NCI-H2029 (cell line): ENCODE results near the gene LRBA.

Experiments used
- DNase-seq: peaks from one replicate; lab custom pipeline; 2025; lab: John Stamatoyannopoulos, UW

LRBA gene

GRCh38 chr4:150725957-150726523 lies 289.0 kb downstream of the LRBA start:
- no peak for DNase-seq

- DNase-seq, result no peak
Measured at GRCh38 chr4:150723727-150724411, 291.2 kb downstream of the LRBA start.

- DNase-seq, result no peak
Measured at GRCh38 chr4:150722908-150723362, 292.1 kb downstream of the LRBA start.

GRCh38 chr4:150720973-150721518 lies 294.0 kb downstream of the LRBA start:
- DNase-seq, result no peak

GRCh38 chr4:150717952-150718351 lies 297.1 kb downstream of the LRBA start:
- DNase-seq, result no peak

GRCh38 chr4:150714462-150715438 lies 300.3 kb downstream of the LRBA start:
- no peak for DNase-seq

- DNase-seq, result no peak
Measured at GRCh38 chr4:150713251-150713650, 301.8 kb downstream of the LRBA start.

GRCh38 chr4:150710770-150711375 lies 304.2 kb downstream of the LRBA start:
- DNase-seq, result no peak

GRCh38 chr4:150708004-150708403 lies 307.1 kb downstream of the LRBA start:
- DNase-seq, result no peak

GRCh38 chr4:150699599-150699998 lies 315.5 kb downstream of the LRBA start:
- no peak for DNase-seq

- DNase-seq, result no peak
Measured at GRCh38 chr4:150695162-150695561, 319.9 kb downstream of the LRBA start.

- DNase-seq, result no peak
Measured at GRCh38 chr4:150694438-150694837, 320.6 kb downstream of the LRBA start.

GRCh38 chr4:150683775-150684350 lies 331.2 kb downstream of the LRBA start:
- DNase-seq, result no peak

GRCh38 chr4:150682126-150682525 lies 333.0 kb downstream of the LRBA start:
- DNase-seq, result peak; percentile 20

- no peak for DNase-seq
Measured at GRCh38 chr4:150681063-150681462, 334.0 kb downstream of the LRBA start.

- DNase-seq, result no peak
Measured at GRCh38 chr4:150680651-150681050, 334.4 kb downstream of the LRBA start.

- no peak for DNase-seq
Measured at GRCh38 chr4:150679765-150680343, 335.2 kb downstream of the LRBA start.

- peak; percentile 1 for DNase-seq
Measured at GRCh38 chr4:150679018-150679764, 335.9 kb downstream of the LRBA start.

GRCh38 chr4:150673793-150674192 lies 341.3 kb downstream of the LRBA start:
- no peak for DNase-seq

GRCh38 chr4:150668824-150669223 lies 346.3 kb downstream of the LRBA start:
- no peak for DNase-seq
